Measurements from ENCODE around the gene CDS2. TPM values are rescaled to one million over a fixed set of nuclear protein-coding genes. Genes with fewer than 3 reads are reported as not detected.
A peak's percentile ranks its signal among the peaks of the same experiment; 100 is the strongest.

Gene CDS2
- total RNA-seq, 4 donors from 2014 or later, result 34.0 to 55.4 (median 40.9) TPM

DNA sequence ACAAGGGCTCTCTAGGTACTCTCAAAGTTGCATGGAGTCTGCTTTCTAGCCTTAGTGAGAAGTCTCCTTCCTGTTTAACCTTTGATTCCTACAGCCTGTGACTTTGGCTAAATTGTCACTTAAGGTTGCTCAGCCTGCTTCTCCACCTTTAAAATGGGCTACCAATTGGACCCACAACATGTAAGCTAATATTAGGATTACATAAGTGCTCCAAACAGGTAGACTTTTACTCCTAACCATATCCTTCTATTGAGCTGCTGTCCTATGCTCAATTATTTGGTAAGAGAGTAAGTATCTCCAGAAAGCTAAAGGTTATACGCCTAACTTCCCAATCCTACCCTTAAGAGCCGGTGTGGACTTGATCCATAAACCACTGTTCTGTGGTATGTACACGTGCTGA is 9.9 kb upstream of the CDS2 start:
- Histone ChIP-seq H3K9me3 (no peaks in the 10 kb centered on the region), H3K4me3 (replicated peaks in 1 of 3) (no peak overlapping the region), H3K4me1 (peaks cover 11 to 16% of the 10 kb centered on the region in 2 donors), H3K36me3 (peaks cover 16 to 23% of the 10 kb centered on the region in 2 donors), H3K27ac (no peak overlapping the region), H3K27me3 (no peaks in the 10 kb centered on the region)
- WGBS, 2 donors, result 68 to 82% methylated on average over 3 of the region's 3 CpGs
- no peak for DNase-seq
- no peak for TF ChIP-seq POLR2A (IDR thresholded peaks at IDR 0.05)
- intact Hi-C loops (cut with DNase I), result no loop called here

DNA sequence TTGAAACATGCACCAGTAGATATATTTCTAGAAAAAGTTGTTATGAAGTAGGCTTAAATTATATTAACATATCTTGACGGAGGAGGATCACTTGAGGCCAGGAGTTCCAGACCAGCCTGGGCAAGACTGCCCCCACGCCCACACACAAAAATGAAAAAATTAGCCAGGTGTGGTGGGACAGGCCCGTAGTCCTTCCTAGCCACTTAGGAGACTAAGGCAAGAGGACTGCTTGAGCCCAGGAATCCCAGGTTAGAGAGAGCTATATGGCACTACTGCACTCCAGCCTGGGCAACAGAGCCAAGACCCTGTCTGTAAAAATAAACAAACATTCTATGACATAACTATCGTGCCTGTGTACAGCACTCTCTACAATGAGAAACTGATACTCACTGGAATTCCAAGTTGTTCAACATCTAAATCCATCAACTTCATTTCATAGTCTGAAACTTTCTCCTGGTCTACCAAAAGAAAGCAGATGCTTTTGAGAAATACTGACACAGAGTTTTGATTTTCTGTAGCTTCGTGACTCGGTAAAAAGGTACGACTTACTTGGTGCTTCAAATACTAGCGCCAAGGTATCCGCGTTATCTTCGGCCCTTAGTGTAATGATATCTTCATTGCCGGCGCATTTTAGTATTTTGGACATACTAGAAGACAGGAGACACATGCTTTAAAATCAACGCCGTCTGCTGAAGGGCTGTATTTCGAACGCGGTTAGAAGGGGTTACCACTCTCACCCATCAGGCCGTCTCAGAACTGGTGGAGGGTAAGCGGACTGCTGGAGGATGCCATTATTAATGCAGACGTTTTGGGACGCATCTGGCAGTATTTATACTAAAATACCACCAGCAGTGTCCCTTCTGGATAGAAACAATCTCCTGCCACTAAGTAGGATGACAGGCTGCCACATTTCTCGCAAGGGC is 8.3 kb upstream of the CDS2 start:
- intact Hi-C loops (cut with DNase I), result no loop called here
- no peak overlapping the region for H3K27ac ChIP-seq
- WGBS, 2 donors, result 10 to 12% methylated on average over 21 to 23 of the region's 23 CpGs
- peak overlapping the region in 2 of 3 donors; percentile 27 to 92 for H3K4me3 ChIP-seq (replicated peaks in 1 of 3)
- no peak for DNase-seq
- no peaks in the 10 kb centered on the region for H3K9me3 ChIP-seq
- peaks cover 16 to 23% of the 10 kb centered on the region in 2 donors for H3K36me3 ChIP-seq
- no peaks in the 10 kb centered on the region for H3K27me3 ChIP-seq
- peaks cover 9 to 13% of the 10 kb centered on the region in 2 donors for H3K4me1 ChIP-seq
- TF ChIP-seq, protein P1, sequence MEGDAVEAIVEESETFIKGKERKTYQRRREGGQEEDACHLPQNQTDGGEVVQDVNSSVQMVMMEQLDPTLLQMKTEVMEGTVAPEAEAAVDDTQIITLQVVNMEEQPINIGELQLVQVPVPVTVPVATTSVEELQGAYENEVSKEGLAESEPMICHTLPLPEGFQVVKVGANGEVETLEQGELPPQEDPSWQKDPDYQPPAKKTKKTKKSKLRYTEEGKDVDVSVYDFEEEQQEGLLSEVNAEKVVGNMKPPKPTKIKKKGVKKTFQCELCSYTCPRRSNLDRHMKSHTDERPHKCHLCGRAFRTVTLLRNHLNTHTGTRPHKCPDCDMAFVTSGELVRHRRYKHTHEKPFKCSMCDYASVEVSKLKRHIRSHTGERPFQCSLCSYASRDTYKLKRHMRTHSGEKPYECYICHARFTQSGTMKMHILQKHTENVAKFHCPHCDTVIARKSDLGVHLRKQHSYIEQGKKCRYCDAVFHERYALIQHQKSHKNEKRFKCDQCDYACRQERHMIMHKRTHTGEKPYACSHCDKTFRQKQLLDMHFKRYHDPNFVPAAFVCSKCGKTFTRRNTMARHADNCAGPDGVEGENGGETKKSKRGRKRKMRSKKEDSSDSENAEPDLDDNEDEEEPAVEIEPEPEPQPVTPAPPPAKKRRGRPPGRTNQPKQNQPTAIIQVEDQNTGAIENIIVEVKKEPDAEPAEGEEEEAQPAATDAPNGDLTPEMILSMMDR (IDR thresholded peaks at IDR 0.05), result no peak
- no peak for TF ChIP-seq POLR2A (IDR thresholded peaks at IDR 0.05)

DNA sequence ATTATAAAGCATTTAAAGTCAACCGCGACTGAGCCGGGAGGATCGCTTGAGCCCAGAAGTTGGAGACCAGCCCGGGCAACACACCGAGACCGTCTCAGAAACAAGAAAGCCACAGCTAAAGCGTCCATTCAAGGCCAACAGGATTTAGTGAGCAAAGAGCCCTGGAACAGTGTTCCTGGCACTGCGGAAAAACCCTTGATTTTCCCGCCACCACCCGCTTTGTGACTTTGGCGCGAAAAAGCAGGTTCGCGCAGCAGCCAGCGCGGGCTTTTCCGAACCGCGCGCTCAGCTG is 7.7 kb upstream of the CDS2 start:
- Histone ChIP-seq H3K9me3 (no peaks in the 10 kb centered on the region), H3K4me3 (replicated peaks in 1 of 3) (peak overlapping the region; percentile 8 to 92 (median 27)), H3K27ac (no peak overlapping the region), H3K4me1 (peaks cover 9 to 12% of the 10 kb centered on the region in 2 donors), H3K27me3 (no peaks in the 10 kb centered on the region), H3K36me3 (peaks cover 16 to 23% of the 10 kb centered on the region in 2 donors)
- no peak for DNase-seq
- TF ChIP-seq POLR2A (IDR thresholded peaks at IDR 0.05), result no peak
- TF ChIP-seq, protein P1 (IDR thresholded peaks at IDR 0.05), result no peak
- 0 to 1% methylated on average over 8 to 21 of the region's 21 CpGs for WGBS, 2 donors
- intact Hi-C loops (cut with DNase I), result no loop called here

DNA sequence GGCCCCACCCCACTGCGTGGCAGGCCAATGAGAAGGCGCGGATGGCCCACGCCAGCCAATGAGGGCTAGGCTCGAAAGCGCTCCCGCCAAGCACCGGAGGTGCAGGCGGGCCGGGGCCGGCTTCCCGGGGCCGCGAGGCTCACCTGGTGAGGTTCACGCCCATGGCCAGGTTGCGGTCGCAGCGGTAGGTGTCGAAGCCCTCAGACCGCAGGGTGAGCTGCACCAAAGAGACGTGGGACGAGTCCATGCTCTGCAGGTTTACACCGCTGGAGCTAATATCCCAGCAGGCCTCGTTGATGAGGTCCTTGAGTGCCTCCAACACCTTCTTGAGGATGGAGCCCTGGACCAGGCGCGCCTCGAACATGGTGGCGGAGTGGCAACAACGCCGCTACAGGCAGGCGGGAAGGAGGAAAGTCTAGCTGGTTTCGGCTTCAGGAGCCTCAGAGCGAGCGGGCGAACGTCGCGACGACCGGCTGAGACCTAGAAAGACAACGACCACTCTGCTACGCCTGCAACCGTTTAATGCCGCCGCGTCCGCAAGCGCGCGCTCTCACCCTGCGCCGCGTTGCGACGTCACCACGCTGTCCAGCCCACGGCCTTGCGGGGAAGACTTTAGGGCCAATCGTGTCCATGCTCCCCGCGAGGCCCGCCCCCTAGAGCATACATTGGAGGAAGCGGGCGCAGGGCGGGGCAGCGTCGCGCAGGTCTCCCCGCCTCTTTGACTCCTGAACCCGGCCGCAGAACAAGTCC is 7.2 kb upstream of the CDS2 start, which contains the start of gene PCNA:
Gene PCNA (minus strand): TSS at position 524 of the 750 bp plus-strand sequence. CDS start 160 bp downstream, at position 364.
- peaks cover 9 to 12% of the 10 kb centered on the region in 2 donors for H3K4me1 ChIP-seq
- intact Hi-C loops (cut with DNase I), result no loop called here
- TF ChIP-seq POLR2A (IDR thresholded peaks at IDR 0.05), result peak in 1 of 2 donors; percentile 96
- TF ChIP-seq, protein P1 (IDR thresholded peaks at IDR 0.05), result peak in 1 of 6 experiments; percentile 9
- peak; percentile 98 for DNase-seq
- peak within 1 kb of the TSS; percentile 78 to 87 (median 80) for H3K27ac ChIP-seq
- H3K4me3 ChIP-seq (replicated peaks in 1 of 3), result peak within 1 kb of the TSS; percentile 8 to 92 (median 27)
- peaks cover 16 to 21% of the 10 kb centered on the region in 2 donors for H3K36me3 ChIP-seq
- no peaks in the 10 kb centered on the region for H3K27me3 ChIP-seq
- no peaks in the 10 kb centered on the region for H3K9me3 ChIP-seq
- WGBS, 2 donors, result 0% methylated on average over 30 of the region's 71 CpGs; no CpG with 5 or more reads in 1 of the 2 donors

DNA sequence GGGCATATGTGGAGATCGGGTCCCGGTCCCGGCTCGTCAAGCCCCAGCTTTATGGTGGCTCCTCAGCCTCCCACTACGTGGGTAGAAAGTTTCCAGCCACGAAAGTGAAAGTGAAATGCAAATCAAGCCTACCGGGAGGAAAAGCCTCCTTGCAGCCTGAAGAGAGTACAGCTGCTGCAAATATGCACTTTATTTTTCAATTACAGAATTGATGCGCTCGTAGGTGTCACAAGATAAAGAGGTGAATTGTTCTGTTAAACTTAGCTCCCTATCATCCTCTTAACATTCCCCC is 6.7 kb upstream of the CDS2 start:
- Histone ChIP-seq H3K9me3 (no peaks in the 10 kb centered on the region), H3K4me1 (peaks cover 9 to 12% of the 10 kb centered on the region in 2 donors), H3K27ac (peak overlapping the region; percentile 78 to 87 (median 80)), H3K36me3 (peaks cover 16% of the 10 kb centered on the region in 2 donors), H3K4me3 (replicated peaks in 1 of 3) (peak overlapping the region; percentile 8 to 92 (median 22)), H3K27me3 (no peaks in the 10 kb centered on the region)
- intact Hi-C loops (cut with DNase I), result no loop called here
- TF ChIP-seq, protein P1 (IDR thresholded peaks at IDR 0.05), result no peak
- no peak for TF ChIP-seq POLR2A (IDR thresholded peaks at IDR 0.05)
- WGBS, 2 donors, result 0 to 2% methylated on average over 9 of the region's 9 CpGs
- no peak for DNase-seq
